K562 (cell line): ENCODE measurements around the gene NUF2. TPM values are rescaled to one million over a fixed set of nuclear protein-coding genes. Genes with fewer than 3 reads are reported as not detected.

Source experiments
- CCNT2 ChIP-seq: IDR thresholded peaks from 2 replicates; pipeline ENCODE4 v1.6.1; 2011; ENCODE audit warnings: borderline replicate concordance, low read depth, mild to moderate bottlenecking, moderate library complexity, mixed read lengths, low read length; ENCODE audit not compliant: insufficient read length; ENCODE audit errors: extremely low read depth
- GTF2E2 ChIP-seq: fragments of 200-800 bp; sonication (Bioruptor generic); IDR thresholded peaks from 2 replicates; pipeline ENCODE4 v1.6.1; 2016; ENCODE audit warnings: missing genetic modification characterization, missing compliant biosample characterization
- HDAC3 ChIP-seq: fragments of 450-650 bp; IDR thresholded peaks from 2 replicates; pipeline ENCODE4 v1.6.1; 2018; ENCODE audit warnings: borderline replicate concordance, mild to moderate bottlenecking, moderate library complexity; ENCODE audit not compliant: partially characterized antibody
- NFATC3 ChIP-seq: fragments of 450-650 bp; IDR thresholded peaks from 2 replicates; pipeline ENCODE4 v1.6.1; 2017; ENCODE audit warnings: mild to moderate bottlenecking
- RAD21 ChIP-seq, 2 experiments: fragments of 250-450 bp in 1 of 2; fragments of 450-650 bp in 1 of 2; sonication (Bioruptor Pico) in 1 of 2; formaldehyde crosslinking in 1 of 2; IDR thresholded peaks in 1 of 2; conservative IDR thresholded peaks in 1 of 2; 2 replicates each; pipeline versions ENCODE4 v1.4.0 to v1.8.0; 2020 to 2022; ENCODE audit warnings: mild to moderate bottlenecking in 2 of 2, moderate library complexity in 1 of 2
- SIN3B ChIP-seq: fragments of 450-650 bp; IDR thresholded peaks from 2 replicates; pipeline ENCODE4 v1.6.1; 2017; ENCODE audit warnings: low read depth, mild to moderate bottlenecking, moderate library complexity
- SIX5 ChIP-seq, 2 experiments: IDR thresholded peaks; 2 replicates each; pipeline ENCODE4 v1.6.1; 2011; ENCODE audit warnings: low read length in 2 of 2, borderline replicate concordance in 1 of 2, low read depth in 1 of 2, mild to moderate bottlenecking in 1 of 2, moderate library complexity in 1 of 2; ENCODE audit not compliant: insufficient read depth in 1 of 2
- SMC3 ChIP-seq: conservative IDR thresholded peaks from 2 replicates; pipeline ENCODE4 v1.6.1; 2011; ENCODE audit warnings: low read depth, low read length, improper control_type of control experiment; ENCODE audit not compliant: insufficient read depth
- ZNF174 ChIP-seq: fragments of 250-450 bp; sonication (Bioruptor Pico); IDR thresholded peaks from 2 replicates; pipeline ENCODE4 v1.4.0; 2020; ENCODE audit warnings: mild to moderate bottlenecking
- polyA plus RNA-seq, 8 experiments: library from polyadenylated mRNA; depleted of rRNA in 4 of 8; stranded (reverse) in 5 of 8; unstranded in 3 of 8; fragments of >200 nt; fragmentation: Nextera tagmentation in 2 of 8; fragmentation: Illumina TruSeq in 1 of 8; extraction: Ambion mirVana in 2 of 8; extraction: Trizol in 1 of 8; gene quantifications; 2 replicates each; pipeline versions ENCODE4 v1.2.1 to v1.2.3, GENCODE V29; 2011 to 2014; ENCODE audit warnings: inconsistent platforms in 1 of 8, missing spikeins in 1 of 8
- total RNA-seq, 7 experiments: library from RNA; depleted of rRNA in 6 of 7; stranded (reverse); fragments of >200 nt in 6 of 7; fragmentation: Illumina TruSeq in 2 of 7; extraction: Trizol in 2 of 7; gene quantifications; 2 replicates each; pipeline versions ENCODE4 v1.2.1 to v1.2.3, GENCODE V29; 2011 to 2021; ENCODE audit warnings: low replicate concordance in 1 of 7
- TF ChIP-seq, protein P1 (sequence below): sonication (generic); formaldehyde crosslinking; IDR thresholded peaks from 2 replicates; pipeline ENCODE4 v1.8.0; 2022; ENCODE audit warnings: missing genetic modification reagents, mild to moderate bottlenecking, borderline replicate concordance
- TF ChIP-seq, protein P2 (sequence below): fragments of 450-650 bp; formaldehyde crosslinking; IDR thresholded peaks from 2 replicates; pipeline ENCODE4 v1.4.0; 2020; ENCODE audit warnings: mild to moderate bottlenecking, moderate library complexity

The NUF2 gene
- total and polyA plus RNA-seq, 9 of the 15 experiments (the other 6 are each of a cell fraction or from before 2014, with no cell fraction given) = 42.5 to 90.0 (median 60.3) TPM

DNA sequence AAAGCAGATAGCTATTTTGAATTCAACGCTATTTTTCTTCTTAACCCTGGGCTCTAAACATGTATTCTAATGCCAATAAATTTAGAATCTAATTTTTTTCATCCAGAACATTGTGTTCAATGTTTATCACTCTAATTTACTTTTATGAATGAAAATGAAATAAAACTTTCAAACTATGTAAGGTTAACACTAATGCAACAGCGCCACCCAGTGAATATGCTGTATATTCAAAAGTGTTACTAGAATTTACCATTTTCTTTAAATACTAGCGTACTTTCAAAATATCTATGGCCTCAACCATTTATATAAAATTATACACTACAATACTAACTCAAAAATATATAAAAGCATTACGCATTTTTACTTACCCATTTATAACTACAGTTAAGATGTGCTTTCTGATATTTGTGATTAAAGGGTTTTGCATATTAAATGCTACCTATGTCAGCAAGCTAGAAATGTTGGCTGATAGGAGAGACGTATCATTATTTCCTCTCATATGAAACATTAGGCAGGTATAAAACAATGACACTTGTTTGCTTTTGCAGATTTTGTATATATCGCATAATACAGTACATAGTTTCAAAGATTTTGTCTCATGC is 5.9 kb upstream of the NUF2 start (continued):
- TF ChIP-seq, protein P1, sequence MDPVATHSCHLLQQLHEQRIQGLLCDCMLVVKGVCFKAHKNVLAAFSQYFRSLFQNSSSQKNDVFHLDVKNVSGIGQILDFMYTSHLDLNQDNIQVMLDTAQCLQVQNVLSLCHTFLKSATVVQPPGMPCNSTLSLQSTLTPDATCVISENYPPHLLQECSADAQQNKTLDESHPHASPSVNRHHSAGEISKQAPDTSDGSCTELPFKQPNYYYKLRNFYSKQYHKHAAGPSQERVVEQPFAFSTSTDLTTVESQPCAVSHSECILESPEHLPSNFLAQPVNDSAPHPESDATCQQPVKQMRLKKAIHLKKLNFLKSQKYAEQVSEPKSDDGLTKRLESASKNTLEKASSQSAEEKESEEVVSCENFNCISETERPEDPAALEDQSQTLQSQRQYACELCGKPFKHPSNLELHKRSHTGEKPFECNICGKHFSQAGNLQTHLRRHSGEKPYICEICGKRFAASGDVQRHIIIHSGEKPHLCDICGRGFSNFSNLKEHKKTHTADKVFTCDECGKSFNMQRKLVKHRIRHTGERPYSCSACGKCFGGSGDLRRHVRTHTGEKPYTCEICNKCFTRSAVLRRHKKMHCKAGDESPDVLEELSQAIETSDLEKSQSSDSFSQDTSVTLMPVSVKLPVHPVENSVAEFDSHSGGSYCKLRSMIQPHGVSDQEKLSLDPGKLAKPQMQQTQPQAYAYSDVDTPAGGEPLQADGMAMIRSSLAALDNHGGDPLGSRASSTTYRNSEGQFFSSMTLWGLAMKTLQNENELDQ = no peak
- TF ChIP-seq SMC3 (peak; percentile 15; the same call in 1 of the 2 replicates), CCNT2 (no peak), NFATC3 (no peak), HDAC3 (no peak), ZNF174 (CRISPR knock-in tag) (no peak), SIN3B (no peak), SIX5 (IDR thresholded peaks at IDR 0.05; ENCODE audit: borderline replicate concordance in 1 of 2, insufficient read depth in 1 of 2, low read depth in 1 of 2, low read length in 2 of 2) (no peak), RAD21 (CRISPR knock-in tag; conservative IDR thresholded peaks at IDR 0.05 in 1 of 2, IDR thresholded peaks at IDR 0.05 in 1 of 2) (peak; percentile 75 to 78), GTF2E2 (tag) (0 out of 2 replicates have a peak, but pooled peaks have one; percentile 5)
- TF ChIP-seq, protein P2, sequence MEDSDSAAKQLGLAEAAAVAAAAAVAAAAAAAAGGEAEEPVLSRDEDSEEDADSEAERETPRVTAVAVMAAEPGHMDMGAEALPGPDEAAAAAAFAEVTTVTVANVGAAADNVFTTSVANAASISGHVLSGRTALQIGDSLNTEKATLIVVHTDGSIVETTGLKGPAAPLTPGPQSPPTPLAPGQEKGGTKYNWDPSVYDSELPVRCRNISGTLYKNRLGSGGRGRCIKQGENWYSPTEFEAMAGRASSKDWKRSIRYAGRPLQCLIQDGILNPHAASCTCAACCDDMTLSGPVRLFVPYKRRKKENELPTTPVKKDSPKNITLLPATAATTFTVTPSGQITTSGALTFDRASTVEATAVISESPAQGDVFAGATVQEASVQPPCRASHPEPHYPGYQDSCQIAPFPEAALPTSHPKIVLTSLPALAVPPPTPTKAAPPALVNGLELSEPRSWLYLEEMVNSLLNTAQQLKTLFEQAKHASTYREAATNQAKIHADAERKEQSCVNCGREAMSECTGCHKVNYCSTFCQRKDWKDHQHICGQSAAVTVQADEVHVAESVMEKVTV = peak; percentile 52; the same call in 1 of the 2 replicates
